AG10803 (cell line): ENCODE results near the gene NEK4.
"Not testable (repeated sequence)": the region's sequence is repeated elsewhere in the genome, so short reads cannot be mapped to it uniquely, and the experiment has no call there.

Source experiments
- DNase-seq: peaks from one replicate; pipeline ENCODE4 v3.0.0; 2010; ENCODE audit warnings: low read depth
- H3K4me3 ChIP-seq: 2 replicates; pipeline ENCODE4 v1.5.1; 2011; ENCODE audit warnings: mild to moderate bottlenecking, low read length, control low read depth
- CTCF ChIP-seq: conservative IDR thresholded peaks from 2 replicates; pipeline ENCODE4 v1.5.1; 2011; ENCODE audit warnings: mild to moderate bottlenecking, low read length, control low read depth, inconsistent platforms

Gene NEK4

GRCh38 chr3:52679199-52679538 lies 91.6 kb downstream of the NEK4 start:
- no peak overlapping the region for H3K4me3 ChIP-seq
- DNase-seq, result peak; percentile 74
- TF ChIP-seq CTCF, result no peak

DNA sequence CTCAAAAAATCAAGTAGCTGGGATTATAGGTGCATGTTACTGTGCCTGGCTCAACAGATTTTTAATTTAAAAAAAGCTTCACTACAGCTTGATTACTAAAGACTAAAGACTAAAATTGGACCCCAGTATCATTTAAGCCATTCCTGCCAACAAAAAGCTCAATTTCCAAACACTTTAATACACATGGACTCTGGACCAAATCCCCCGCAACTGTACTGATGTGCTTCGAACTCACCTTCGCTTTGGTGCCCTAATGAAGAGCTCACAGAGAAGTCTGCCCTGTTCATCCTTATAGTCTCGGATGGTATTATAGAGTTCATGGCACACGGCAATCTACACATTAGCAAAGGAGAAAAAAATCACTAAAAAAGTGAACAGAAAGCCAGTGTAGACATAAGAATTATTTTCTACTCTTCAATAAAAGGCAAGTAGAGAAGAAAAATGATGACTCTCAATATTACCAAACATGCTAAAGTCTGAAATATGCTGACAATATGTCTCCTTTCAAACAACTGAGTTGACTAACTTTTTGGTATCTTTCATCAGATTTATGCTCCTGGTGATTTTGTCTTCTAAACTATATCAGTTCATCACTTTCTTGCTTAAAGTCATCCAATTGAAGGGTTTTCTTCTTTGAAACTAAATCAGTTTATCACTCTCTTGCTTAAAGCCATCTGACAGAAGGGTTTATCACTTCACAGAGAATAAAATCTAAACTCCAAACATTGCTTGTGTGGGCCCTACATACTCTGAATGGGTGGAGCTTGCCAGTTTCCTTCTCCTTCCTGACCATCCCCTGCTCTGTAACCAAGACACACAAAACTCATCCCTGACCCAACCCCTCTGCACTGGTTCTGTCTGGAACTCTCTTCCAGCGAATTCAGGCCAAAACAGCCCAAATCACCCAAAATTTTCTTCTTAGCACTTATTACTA lies 92.2 kb downstream of the NEK4 start:
- H3K4me3 ChIP-seq, result no peak overlapping the region
- DNase-seq, result no peak
- no peak for TF ChIP-seq CTCF

GRCh38 chr3:52676201-52676600 lies 94.5 kb downstream of the NEK4 start:
- not testable (repeated sequence) for DNase-seq, H3K4me3 ChIP-seq

DNA sequence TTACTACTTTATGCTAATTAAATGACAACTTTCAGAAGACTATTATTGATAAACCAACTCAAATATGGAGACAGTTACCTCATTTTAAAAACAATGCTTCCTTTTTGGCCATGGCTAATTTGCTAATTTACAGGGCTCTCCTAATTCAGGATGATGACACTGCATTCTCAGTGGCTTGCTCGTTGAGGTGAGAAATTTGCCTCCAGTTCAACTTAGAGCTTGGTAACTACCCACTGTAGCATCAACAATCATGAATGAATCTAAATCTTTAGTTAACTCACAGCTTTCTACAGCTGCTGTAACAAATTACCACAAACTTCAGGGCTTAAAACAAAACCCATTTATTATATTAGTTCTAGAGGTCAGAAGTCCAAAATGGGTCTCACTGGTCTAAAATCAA lies 99.1 kb downstream of the NEK4 start:
- TF ChIP-seq CTCF, result no peak
- peak; percentile 43 for DNase-seq
- no peak overlapping the region for H3K4me3 ChIP-seq

GRCh38 chr3:52670621-52671521 lies 99.9 kb downstream of the NEK4 start:
- DNase-seq, result peak; percentile 100
- TF ChIP-seq CTCF, result no peak
- H3K4me3 ChIP-seq, result no peak overlapping the region; the same call in 1 of the 2 replicates

GRCh38 chr3:52663098-52663497 lies 107.6 kb downstream of the NEK4 start:
- no peak for TF ChIP-seq CTCF
- no peak for DNase-seq
- H3K4me3 ChIP-seq, result no peak overlapping the region

- no peak for DNase-seq
- H3K4me3 ChIP-seq, result no peak overlapping the region
- TF ChIP-seq CTCF, result no peak
These were observed 110.7 kb downstream of the NEK4 start for GRCh38 chr3:52660046-52660445.
